ENCODE data around the gene ZBTB7C.

- TF ChIP-seq CTCF (IDR thresholded peaks at IDR 0.05) = no peak
- TF ChIP-seq EP300 (IDR thresholded peaks at IDR 0.05) = no peak
- TF ChIP-seq POLR2A (IDR thresholded peaks at IDR 0.05) = no peak
- no peak for TF ChIP-seq POLR2AphosphoS5 (IDR thresholded peaks at IDR 0.05)
Measured at GRCh38 chr18:48215876-48216638, 193.1 kb downstream of the ZBTB7C start.
